ENCODE results near the gene COPG1.

GRCh38 chr3:129205109-129205832 is 44.1 kb upstream of the COPG1 start:
- TF ChIP-seq, protein P1, sequence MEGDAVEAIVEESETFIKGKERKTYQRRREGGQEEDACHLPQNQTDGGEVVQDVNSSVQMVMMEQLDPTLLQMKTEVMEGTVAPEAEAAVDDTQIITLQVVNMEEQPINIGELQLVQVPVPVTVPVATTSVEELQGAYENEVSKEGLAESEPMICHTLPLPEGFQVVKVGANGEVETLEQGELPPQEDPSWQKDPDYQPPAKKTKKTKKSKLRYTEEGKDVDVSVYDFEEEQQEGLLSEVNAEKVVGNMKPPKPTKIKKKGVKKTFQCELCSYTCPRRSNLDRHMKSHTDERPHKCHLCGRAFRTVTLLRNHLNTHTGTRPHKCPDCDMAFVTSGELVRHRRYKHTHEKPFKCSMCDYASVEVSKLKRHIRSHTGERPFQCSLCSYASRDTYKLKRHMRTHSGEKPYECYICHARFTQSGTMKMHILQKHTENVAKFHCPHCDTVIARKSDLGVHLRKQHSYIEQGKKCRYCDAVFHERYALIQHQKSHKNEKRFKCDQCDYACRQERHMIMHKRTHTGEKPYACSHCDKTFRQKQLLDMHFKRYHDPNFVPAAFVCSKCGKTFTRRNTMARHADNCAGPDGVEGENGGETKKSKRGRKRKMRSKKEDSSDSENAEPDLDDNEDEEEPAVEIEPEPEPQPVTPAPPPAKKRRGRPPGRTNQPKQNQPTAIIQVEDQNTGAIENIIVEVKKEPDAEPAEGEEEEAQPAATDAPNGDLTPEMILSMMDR (IDR thresholded peaks at IDR 0.05): no peak
- TF ChIP-seq POLR2AphosphoS5 (IDR thresholded peaks at IDR 0.05): peak in 1 of 2 donors; percentile 32

All from upper lobe of left lung (tissue), 4 donors.